B cell (primary cell): Measurements from ENCODE around the gene AKAP11. TPM values are rescaled to one million over a fixed set of nuclear protein-coding genes. Genes with fewer than 3 reads are reported as not detected.

Experiments
- ATAC-seq: fragments of 200-7000 bp; cut with Tn5 transposase; one replicate; pipeline ENCODE4 v1.10.0; 2021; ENCODE audit warnings: low read depth, mild to moderate bottlenecking, moderate number of reproducible peaks, moderate library complexity
- CTCF ChIA-PET: fragments of 350-600 bp; sonication (Branson Sonifier 250); formaldehyde crosslinking; loops from one replicate; lab custom pipeline; 2021; ENCODE audit warnings: antibody characterized with exemption, inconsistent platforms; lab: Charles Lee
- POLR2A ChIA-PET: fragments of 350-600 bp; sonication (Branson Sonifier 250); formaldehyde crosslinking; loops from one replicate; lab custom pipeline; 2021; ENCODE audit warnings: antibody characterized with exemption; lab: Charles Lee
- DNase-seq: peaks from one replicate; pipeline ENCODE4 v3.0.0; 2013
- H2AFZ ChIP-seq: 2 replicates; pipeline ENCODE4 v1.6.1; 2012; ENCODE audit warnings: mild to moderate bottlenecking, low read depth, low read length; ENCODE audit not compliant: insufficient read depth, poor library complexity, severe bottlenecking
- H3K27ac ChIP-seq, 2 donors: 1 replicate in 1 of 2; 2 replicates in 1 of 2; pipeline ENCODE4 v1.5.1; 2012 to 2013; ENCODE audit warnings: low read length in 2 of 2, mild to moderate bottlenecking in 2 of 2, moderate library complexity in 1 of 2
- H3K27me3 ChIP-seq, 4 experiments: fragments of 200-600 bp in 1 of 4; sonication (generic) in 1 of 4; replicated peaks in 1 of 4; 1 replicate in 2 of 4; 2 replicates in 2 of 4; pipeline versions ENCODE4 v1.6.1 to v1.7.0; 2013 to 2016; ENCODE audit warnings: low read length in 3 of 4, mild to moderate bottlenecking in 2 of 4, mixed read lengths in 1 of 4, moderate library complexity in 1 of 4; ENCODE audit not compliant: insufficient read depth in 4 of 4, control insufficient read depth in 3 of 4; ENCODE audit errors: control extremely low read depth in 1 of 4
- H3K36me3 ChIP-seq, 2 experiments: replicated peaks in 1 of 2; 1 replicate in 1 of 2; 2 replicates in 1 of 2; pipeline versions ENCODE4 v1.6.1 to v1.7.1; 2013; ENCODE audit warnings: low read length in 1 of 2; ENCODE audit not compliant: insufficient read depth in 2 of 2, control insufficient read depth in 1 of 2; ENCODE audit errors: control extremely low read depth in 1 of 2, extremely low read depth in 1 of 2
- H3K4me1 ChIP-seq, 2 donors: fragments of 200-600 bp in 1 of 2; sonication (generic) in 1 of 2; 1 replicate in 1 of 2; 2 replicates in 1 of 2; pipeline versions ENCODE4 v1.5.1 to v1.6.1; 2013 to 2017; ENCODE audit warnings: low read length in 2 of 2; ENCODE audit not compliant: control insufficient read depth in 2 of 2, insufficient read depth in 2 of 2
- H3K4me2 ChIP-seq: replicated peaks from 2 replicates; pipeline ENCODE3; 2012; ENCODE audit warnings: mild to moderate bottlenecking, low read depth, low read length; ENCODE audit not compliant: poor library complexity, severe bottlenecking
- H3K4me3 ChIP-seq, 5 experiments: fragments of 200-600 bp in 1 of 5; sonication (generic) in 1 of 5; 1 replicate in 3 of 5; 2 replicates in 2 of 5; pipeline versions ENCODE4 v1.5.1 to v1.7.0; 2011 to 2016; ENCODE audit warnings: low read length in 4 of 5, mild to moderate bottlenecking in 4 of 5, low read depth in 2 of 5, control low read depth in 1 of 5, moderate library complexity in 1 of 5; ENCODE audit not compliant: insufficient read depth in 1 of 5; ENCODE audit errors: control extremely low read depth in 1 of 5, extremely low read depth in 1 of 5
- H3K79me2 ChIP-seq: fragments of 200-600 bp; sonication (generic); one replicate; pipeline ENCODE4 v1.6.0; 2016; ENCODE audit warnings: low read length; ENCODE audit not compliant: control insufficient read depth, insufficient read depth
- H3K9ac ChIP-seq: fragments of 200-600 bp; sonication (generic); 2 replicates; pipeline ENCODE4 v1.6.1; 2017; ENCODE audit warnings: mild to moderate bottlenecking, low read length, moderate library complexity
- H3K9me3 ChIP-seq, 3 donors: one replicate each; pipeline versions ENCODE4 v1.6.1 to v1.7.1; 2013; ENCODE audit warnings: low read length in 2 of 3; ENCODE audit not compliant: control insufficient read depth in 2 of 3, insufficient read depth in 1 of 3; ENCODE audit errors: control extremely low read depth in 1 of 3
- H4K20me1 ChIP-seq: 2 replicates; pipeline ENCODE4 v1.6.0; 2012; ENCODE audit warnings: mild to moderate bottlenecking, low read length; ENCODE audit not compliant: insufficient read depth, control insufficient read depth, poor library complexity, severe bottlenecking
- H3K27ac Mint-ChIP-seq: one replicate; pipeline ENCODE4 v1.8.0; 2021; ENCODE audit warnings: mixed read lengths
- H3K27me3 Mint-ChIP-seq: one replicate; pipeline ENCODE4 v1.8.0; 2021; ENCODE audit warnings: mixed read lengths
- H3K4me1 Mint-ChIP-seq: one replicate; pipeline ENCODE4 v1.8.0; 2021; ENCODE audit warnings: mixed read lengths
- H3K4me3 Mint-ChIP-seq: one replicate; pipeline ENCODE4 v1.8.0; 2021; ENCODE audit warnings: mixed read lengths
- H3K9me3 Mint-ChIP-seq: one replicate; pipeline ENCODE4 v1.8.0; 2022; ENCODE audit warnings: mixed read lengths; ENCODE audit not compliant: insufficient read depth
- CTCF ChIP-seq: fragments of 200-600 bp; IDR thresholded peaks from one replicate; pipeline ENCODE4 v1.8.0; 2022; ENCODE audit warnings: antibody characterized with exemption, mild to moderate bottlenecking
- EZH2 ChIP-seq: IDR thresholded peaks from 2 replicates; pipeline ENCODE4 v1.6.1; 2012; ENCODE audit warnings: borderline replicate concordance, low read depth, mild to moderate bottlenecking, moderate library complexity, low read length; ENCODE audit not compliant: insufficient read depth, poor library complexity, severe bottlenecking
- WGBS: methylation state at CpG from one replicate; pipeline ENCODE4 v1.1.5; 2013; ENCODE audit warnings: missing lambda C conversion rate; ENCODE audit not compliant: insufficient coverage; 5-methylcytosine and 5-hydroxymethylcytosine counted together
- intact Hi-C: fragments of 100-400 bp; cut with micrococcal nuclease; formaldehyde crosslinking; loops from one replicate; pipeline ENCODE4 v1.10.0; 2022
- polyA plus RNA-seq: library from polyadenylated mRNA; depleted of rRNA; stranded (reverse); fragments of >200 nt; gene quantifications from 2 replicates; pipeline ENCODE4 v1.2.3, GENCODE V29; 2012
- total RNA-seq, 2 donors: library from RNA; stranded (reverse); fragments of 120-200 nt in 1 of 2; gene quantifications; 1 replicate in 1 of 2; 2 replicates in 1 of 2; pipeline versions ENCODE4 v1.2.3 to v1.2.4, GENCODE V29; 2013 to 2022

AKAP11 gene
- total and polyA plus RNA-seq, 2 donors (not counting 1 experiment from before 2014, with no cell fraction given) = 10.2 to 42.9 TPM

GRCh38 chr13:42312817-42313431 lies 41.0 kb downstream of the AKAP11 start:
- H3K4me1 Mint-ChIP-seq = peaks cover 12% of the 10 kb centered on the region
- CTCF ChIA-PET = interaction anchor here (1.0 kb wide), 1 partner anchor 165 kb away, joined by 3 read pairs; no protein-coding TSS in a partner anchor
- H3K27me3 ChIP-seq = no peaks in the 10 kb centered on the region
- POLR2A ChIA-PET = no interaction called here
- DNase-seq = no peak
- no peak overlapping the region for H3K9ac ChIP-seq
- H3K36me3 ChIP-seq = peaks cover 14 to 72% of the 10 kb centered on the region in 2 experiments
- H3K4me1 ChIP-seq = no peaks in the 10 kb centered on the region
- no CpG with 5 or more reads among the region's 2 CpGs for WGBS
- no peak overlapping the region for H3K27ac ChIP-seq
- H3K27ac Mint-ChIP-seq = no peak overlapping the region
- no peaks in the 10 kb centered on the region for H3K27me3 Mint-ChIP-seq
- no peak overlapping the region for H3K4me3 ChIP-seq
- no peak overlapping the region for H3K4me2 ChIP-seq
- ATAC-seq = no peak
- no peak overlapping the region for H3K4me3 Mint-ChIP-seq
- H3K9me3 Mint-ChIP-seq = no peaks in the 10 kb centered on the region
- H3K9me3 ChIP-seq = no peaks in the 10 kb centered on the region
- peaks cover 12% of the 10 kb centered on the region for H4K20me1 ChIP-seq
- intact Hi-C loops = no loop called here
- no peak for TF ChIP-seq CTCF
- TF ChIP-seq EZH2 = no peak
- no peak overlapping the region for H2AFZ ChIP-seq
- no peaks in the 10 kb centered on the region for H3K79me2 ChIP-seq

- WGBS = 100% methylated on average over 1 of the region's 3 CpGs
- Histone ChIP-seq H3K27me3 (no peaks in the 10 kb centered on the region), H3K79me2 (no peaks in the 10 kb centered on the region), H3K9ac (no peak overlapping the region), H3K4me3 (no peak overlapping the region), H3K27ac (no peak overlapping the region), H3K4me2 (no peak overlapping the region), H3K9me3 (no peaks in the 10 kb centered on the region), H3K36me3 (peaks cover 7 to 41% of the 10 kb centered on the region in 2 experiments), H4K20me1 (peaks cover 6% of the 10 kb centered on the region), H2AFZ (no peak overlapping the region), H3K4me1 (no peaks in the 10 kb centered on the region)
- no peaks in the 10 kb centered on the region for H3K9me3 Mint-ChIP-seq
- intact Hi-C loops = no loop called here
- no peak overlapping the region for H3K4me3 Mint-ChIP-seq
- DNase-seq (no peak), ATAC-seq (no peak)
- POLR2A ChIA-PET = no interaction called here
- TF ChIP-seq CTCF (no peak), EZH2 (no peak)
- H3K27ac Mint-ChIP-seq = no peak overlapping the region
- CTCF ChIA-PET = interaction anchor here (0.6 to 1.2 kb wide), 3 partner anchors 17 to 277 kb away, joined by 3 read pairs; no protein-coding TSS in a partner anchor
- H3K4me1 Mint-ChIP-seq = no peaks in the 10 kb centered on the region
- no peaks in the 10 kb centered on the region for H3K27me3 Mint-ChIP-seq
These were observed 46.6 kb downstream of the AKAP11 start for GRCh38 chr13:42318570-42318969.
